ENCODE results near the gene SPTAN1. TPM values are rescaled to one million over a fixed set of nuclear protein-coding genes. Genes with fewer than 3 reads are reported as not detected.

Gene SPTAN1
- total RNA-seq, 1 donor from 2014 or later: 368 TPM

DNA sequence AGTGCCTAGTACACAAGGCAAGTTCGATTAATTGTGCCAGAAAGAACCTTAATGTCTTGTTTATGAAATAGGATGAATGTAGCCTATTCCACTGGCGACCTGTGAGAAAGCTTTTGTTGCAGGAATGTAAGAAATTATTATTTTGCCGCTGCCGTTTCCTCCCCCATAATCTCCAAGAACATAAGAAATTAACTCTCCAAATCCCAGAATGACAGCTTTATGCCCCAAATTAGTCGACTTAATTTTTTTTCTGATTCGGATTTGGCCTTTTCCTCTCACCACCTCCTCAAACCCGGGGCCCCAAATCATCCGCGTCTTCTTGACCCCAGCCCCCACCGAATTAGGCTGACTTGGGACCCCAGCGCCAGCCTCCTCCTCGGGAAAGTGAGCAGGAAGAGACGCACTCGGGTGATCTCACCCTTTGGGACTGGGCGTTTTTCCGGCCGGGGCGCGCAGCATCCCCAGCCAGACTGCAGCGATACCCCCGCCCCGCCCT lies 682 bp upstream of the SPTAN1 start:
- H3K36me3 ChIP-seq (ENCODE audit: control insufficient read depth in 3 of 3, insufficient read depth in 3 of 3, low read length in 3 of 3): no peaks in the 10 kb centered on the region
- H3K27me3 ChIP-seq (ENCODE audit: control insufficient read depth in 3 of 3, insufficient read depth in 3 of 3, low read length in 3 of 3): no peaks in the 10 kb centered on the region
- peaks cover 37 to 44% (median 44%) of the 10 kb centered on the region in 3 donors for H3K4me1 ChIP-seq (ENCODE audit: control insufficient read depth in 3 of 3, insufficient read depth in 3 of 3, low read length in 3 of 3)

DNA sequence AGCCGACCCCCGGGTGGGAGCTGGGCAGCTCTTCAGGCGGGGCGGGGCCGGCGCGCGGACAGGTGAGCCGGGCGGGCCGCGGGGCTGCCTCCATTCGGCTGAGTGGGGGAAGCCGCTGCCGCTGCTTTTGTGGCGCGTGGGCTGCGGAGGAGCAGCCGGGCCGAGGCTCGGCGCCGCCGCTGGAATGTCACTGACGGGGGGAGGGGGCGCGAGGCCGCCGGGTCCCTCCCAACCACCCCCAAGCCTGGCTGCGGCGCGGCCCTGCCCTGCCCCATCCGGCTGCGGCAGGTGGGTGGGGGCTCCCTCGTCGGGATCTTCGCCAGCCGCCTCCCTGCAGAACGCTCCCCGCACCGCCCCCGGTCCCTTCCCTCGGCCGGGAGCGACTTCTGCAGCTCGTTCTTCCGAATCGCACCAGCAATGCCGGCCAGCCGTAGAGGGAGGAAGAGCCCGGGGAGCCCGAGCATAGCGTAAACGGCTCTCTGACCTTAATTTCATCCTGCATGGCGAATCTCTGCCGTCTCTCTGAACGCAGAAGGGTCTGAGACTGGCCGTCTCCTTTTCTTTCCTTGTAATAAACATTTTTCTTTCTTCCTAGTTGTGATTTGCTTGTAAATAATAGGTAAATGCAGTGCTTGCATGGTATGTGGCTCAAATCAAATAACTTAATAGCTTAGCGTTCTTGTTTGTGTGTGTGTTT lies 505 bp downstream of the SPTAN1 start:
- peak overlapping the region; percentile 78 to 89 (median 82) for H3K9ac ChIP-seq (ENCODE audit: low read depth in 1 of 3, low read length in 3 of 3)
- H3K27ac ChIP-seq (ENCODE audit: low read depth, low read length): peak overlapping the region; percentile 78
- no peaks in the 10 kb centered on the region for H3K36me3 ChIP-seq (ENCODE audit: control insufficient read depth in 3 of 3, insufficient read depth in 3 of 3, low read length in 3 of 3)
- peaks cover 37 to 47% (median 44%) of the 10 kb centered on the region in 3 donors for H3K4me1 ChIP-seq (ENCODE audit: control insufficient read depth in 3 of 3, insufficient read depth in 3 of 3, low read length in 3 of 3)
- H3K27me3 ChIP-seq (ENCODE audit: control insufficient read depth in 3 of 3, insufficient read depth in 3 of 3, low read length in 3 of 3): no peaks in the 10 kb centered on the region
- no peaks in the 10 kb centered on the region for H3K9me3 ChIP-seq (ENCODE audit: control insufficient read depth in 3 of 3, low read length in 3 of 3)
- H3K4me3 ChIP-seq (ENCODE audit: low read length in 3 of 3): peak overlapping the region; percentile 83 to 93 (median 84)

More for the DNA sequence above, 682 bp upstream of the SPTAN1 start:
- Histone ChIP-seq H3K9me3 (ENCODE audit: control insufficient read depth in 3 of 3, low read length in 3 of 3) (no peaks in the 10 kb centered on the region), H3K27ac (ENCODE audit: low read depth, low read length) (peak overlapping the region; percentile 77), H3K9ac (ENCODE audit: low read depth in 1 of 3, low read length in 3 of 3) (peak overlapping the region; percentile 77 to 79 (median 78)), H3K4me3 (ENCODE audit: low read length in 3 of 3) (peak overlapping the region; percentile 52 to 83 (median 77))

DNA sequence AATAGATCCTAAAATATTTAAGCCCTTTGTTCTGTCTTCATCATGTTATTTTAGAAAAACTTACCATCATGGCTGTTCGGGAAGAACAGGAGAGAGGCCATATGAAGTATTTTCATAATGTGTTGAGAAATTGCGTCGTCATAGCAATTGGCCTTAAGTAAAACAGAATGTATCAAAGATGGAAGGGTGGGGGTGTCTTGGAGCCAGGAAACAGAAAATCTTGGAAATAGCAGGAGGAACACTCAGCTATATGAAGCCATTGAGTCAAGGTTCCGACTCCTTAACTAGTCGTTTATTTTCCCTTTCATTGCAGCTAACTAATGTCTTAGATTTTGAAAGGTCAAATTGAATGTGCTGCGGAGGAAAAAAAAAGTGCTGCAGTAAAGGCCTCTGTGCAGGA lies 1.3 kb downstream of the SPTAN1 start:
- Histone ChIP-seq H3K9ac (ENCODE audit: low read depth in 1 of 3, low read length in 3 of 3) (peak overlapping the region in 1 of 3 donors; percentile 78), H3K9me3 (ENCODE audit: control insufficient read depth in 3 of 3, low read length in 3 of 3) (no peaks in the 10 kb centered on the region), H3K4me1 (ENCODE audit: control insufficient read depth in 3 of 3, insufficient read depth in 3 of 3, low read length in 3 of 3) (peaks cover 44 to 53% (median 52%) of the 10 kb centered on the region in 3 donors), H3K4me3 (ENCODE audit: low read length in 3 of 3) (peak overlapping the region in 2 of 3 donors; percentile 8 to 93), H3K36me3 (ENCODE audit: control insufficient read depth in 3 of 3, insufficient read depth in 3 of 3, low read length in 3 of 3) (no peaks in the 10 kb centered on the region), H3K27me3 (ENCODE audit: control insufficient read depth in 3 of 3, insufficient read depth in 3 of 3, low read length in 3 of 3) (no peaks in the 10 kb centered on the region), H3K27ac (ENCODE audit: low read depth, low read length) (peak overlapping the region; percentile 78)

DNA sequence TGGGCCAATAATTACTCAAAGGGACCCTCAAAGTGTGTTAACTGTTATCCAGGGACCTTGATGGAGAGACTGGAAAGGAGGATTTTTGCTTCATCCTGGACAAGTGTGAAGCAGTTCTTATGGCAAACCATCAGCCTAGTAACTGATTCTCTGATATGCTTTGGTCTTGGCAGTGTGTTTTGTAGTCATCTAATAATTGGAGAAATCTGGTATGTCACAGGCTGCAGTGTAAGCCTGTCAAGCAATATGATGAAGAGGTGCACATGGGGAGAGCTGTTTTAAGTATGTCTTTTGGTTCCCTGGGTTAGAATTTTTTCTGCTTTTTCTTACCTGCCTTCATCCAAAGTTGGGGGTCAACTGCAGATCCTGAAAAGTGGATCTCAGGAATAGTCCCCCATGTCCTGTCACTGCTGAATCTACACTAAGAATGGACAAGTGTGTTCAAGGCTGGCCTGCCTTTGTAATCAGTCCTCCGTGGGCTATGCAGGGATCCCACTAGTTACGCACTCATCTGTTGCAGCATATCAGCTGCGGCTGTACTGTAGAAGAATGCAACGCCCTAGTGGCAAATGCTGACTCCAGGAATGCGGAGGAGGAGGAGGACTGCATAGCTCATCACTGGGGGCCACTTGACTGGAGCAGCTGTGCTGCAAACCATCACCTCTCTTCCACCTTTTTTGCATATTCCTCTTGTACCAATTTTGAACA lies 1.9 kb downstream of the SPTAN1 start:
- H3K36me3 ChIP-seq (ENCODE audit: control insufficient read depth in 3 of 3, insufficient read depth in 3 of 3, low read length in 3 of 3): no peaks in the 10 kb centered on the region
- H3K4me1 ChIP-seq (ENCODE audit: control insufficient read depth in 3 of 3, insufficient read depth in 3 of 3, low read length in 3 of 3): peaks cover 50 to 58% (median 58%) of the 10 kb centered on the region in 3 donors

DNA sequence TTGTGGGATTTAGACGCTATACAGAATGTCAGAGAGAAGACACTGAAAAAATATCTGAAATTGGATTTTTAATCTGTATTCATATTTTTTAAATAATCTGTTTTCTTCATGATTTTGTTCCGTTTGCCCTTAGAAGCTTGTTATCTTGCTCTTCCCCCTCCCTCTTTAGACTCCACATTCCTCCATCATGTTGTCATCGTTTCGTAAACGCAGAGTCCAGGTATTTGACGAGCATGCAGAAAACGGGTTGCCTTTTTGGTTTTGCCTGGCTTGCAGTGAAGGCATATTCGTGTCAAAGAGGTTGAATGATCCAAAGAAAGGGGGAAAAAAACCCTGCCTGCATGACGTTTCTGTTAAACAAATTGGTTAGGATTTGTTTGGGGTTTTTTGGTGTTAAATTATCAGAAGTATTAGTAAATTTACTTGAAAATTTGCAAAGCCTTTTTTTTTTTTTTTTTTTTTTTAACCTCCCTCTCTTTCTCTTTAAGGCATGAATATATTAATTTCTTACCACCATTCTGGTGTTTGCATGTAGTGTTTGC lies 2.9 kb downstream of the SPTAN1 start:
- no peaks in the 10 kb centered on the region for H3K27me3 ChIP-seq (ENCODE audit: control insufficient read depth in 3 of 3, insufficient read depth in 3 of 3, low read length in 3 of 3)
- H3K36me3 ChIP-seq (ENCODE audit: control insufficient read depth in 3 of 3, insufficient read depth in 3 of 3, low read length in 3 of 3): no peaks in the 10 kb centered on the region
- H3K9me3 ChIP-seq (ENCODE audit: control insufficient read depth in 3 of 3, low read length in 3 of 3): no peaks in the 10 kb centered on the region
- H3K27ac ChIP-seq (ENCODE audit: low read depth, low read length): no peak overlapping the region
- no peak overlapping the region for H3K9ac ChIP-seq (ENCODE audit: low read depth in 1 of 3, low read length in 3 of 3)
- peaks cover 48 to 56% (median 50%) of the 10 kb centered on the region in 3 donors for H3K4me1 ChIP-seq (ENCODE audit: control insufficient read depth in 3 of 3, insufficient read depth in 3 of 3, low read length in 3 of 3)
- H3K4me3 ChIP-seq (ENCODE audit: low read length in 3 of 3): peak overlapping the region in 1 of 3 donors; percentile 93

More for the DNA sequence above, 1.9 kb downstream of the SPTAN1 start:
- H3K27me3 ChIP-seq (ENCODE audit: control insufficient read depth in 3 of 3, insufficient read depth in 3 of 3, low read length in 3 of 3): no peaks in the 10 kb centered on the region
- peak overlapping the region; percentile 15 to 93 (median 28) for H3K4me3 ChIP-seq (ENCODE audit: low read length in 3 of 3)
- H3K27ac ChIP-seq (ENCODE audit: low read depth, low read length): no peak overlapping the region
- H3K9ac ChIP-seq (ENCODE audit: low read depth in 1 of 3, low read length in 3 of 3): peak overlapping the region in 2 of 3 donors; percentile 12 to 35
- no peaks in the 10 kb centered on the region for H3K9me3 ChIP-seq (ENCODE audit: control insufficient read depth in 3 of 3, low read length in 3 of 3)

DNA sequence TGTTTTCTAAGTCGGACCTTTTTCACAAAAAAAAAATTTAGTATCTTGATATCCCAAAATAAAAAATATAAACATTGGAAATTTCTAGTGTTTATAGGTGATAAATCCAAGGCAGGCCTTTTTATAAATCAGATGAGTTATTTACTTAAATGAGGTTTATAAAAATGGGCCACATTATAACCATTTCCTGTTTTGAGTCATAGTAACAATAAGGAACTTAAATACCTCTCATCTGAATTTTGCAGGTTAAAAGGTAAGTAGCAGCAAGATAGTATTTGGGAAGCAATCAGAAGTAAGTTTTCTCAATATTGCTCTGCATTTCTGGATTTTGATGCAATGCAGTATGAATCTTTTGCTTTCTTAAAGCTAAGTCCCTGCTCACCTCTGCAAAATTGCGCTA lies 3.9 kb downstream of the SPTAN1 start:
- Histone ChIP-seq H3K27ac (ENCODE audit: low read depth, low read length) (no peak overlapping the region), H3K36me3 (ENCODE audit: control insufficient read depth in 3 of 3, insufficient read depth in 3 of 3, low read length in 3 of 3) (no peaks in the 10 kb centered on the region), H3K9ac (ENCODE audit: low read depth in 1 of 3, low read length in 3 of 3) (no peak overlapping the region), H3K27me3 (ENCODE audit: control insufficient read depth in 3 of 3, insufficient read depth in 3 of 3, low read length in 3 of 3) (no peaks in the 10 kb centered on the region), H3K4me1 (ENCODE audit: control insufficient read depth in 3 of 3, insufficient read depth in 3 of 3, low read length in 3 of 3) (peaks cover 37 to 46% (median 40%) of the 10 kb centered on the region in 3 donors), H3K4me3 (ENCODE audit: low read length in 3 of 3) (no peak overlapping the region), H3K9me3 (ENCODE audit: control insufficient read depth in 3 of 3, low read length in 3 of 3) (no peaks in the 10 kb centered on the region)

DNA sequence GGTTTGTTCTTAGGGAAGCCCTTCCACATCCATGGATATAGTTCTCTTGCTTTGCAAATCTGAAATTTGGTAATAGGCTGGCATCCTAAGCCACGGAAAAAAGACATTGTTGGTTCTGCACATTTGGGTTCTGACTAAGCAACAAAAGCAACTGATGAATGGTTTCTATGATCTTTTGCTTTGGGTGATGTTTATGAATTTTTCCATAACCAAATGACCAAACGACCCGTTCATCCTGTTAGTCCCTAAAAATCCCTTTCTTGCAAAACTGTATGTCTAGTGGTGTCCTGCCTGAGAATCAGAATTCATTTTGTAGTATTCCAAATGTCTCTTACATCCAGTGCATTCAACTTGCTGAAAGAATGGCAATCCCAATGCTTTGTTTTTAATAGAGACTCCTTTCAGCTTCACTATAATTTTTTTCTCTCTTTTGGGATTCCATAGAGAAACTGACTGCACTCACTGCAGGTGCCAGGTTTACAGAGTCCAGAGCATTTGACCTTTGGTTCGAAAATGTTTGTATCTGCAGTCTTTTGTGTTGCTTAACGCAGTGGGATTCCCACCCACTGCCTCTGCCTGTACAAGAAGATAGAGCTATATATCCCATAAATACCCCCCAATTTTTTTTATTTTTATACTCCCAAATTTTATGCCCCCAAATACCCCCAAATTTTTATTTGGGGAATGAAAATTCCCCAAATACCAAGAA lies 4.7 kb downstream of the SPTAN1 start:
- no peaks in the 10 kb centered on the region for H3K27me3 ChIP-seq (ENCODE audit: control insufficient read depth in 3 of 3, insufficient read depth in 3 of 3, low read length in 3 of 3)
- H3K4me1 ChIP-seq (ENCODE audit: control insufficient read depth in 3 of 3, insufficient read depth in 3 of 3, low read length in 3 of 3): peaks cover 31 to 40% (median 32%) of the 10 kb centered on the region in 3 donors
- H3K27ac ChIP-seq (ENCODE audit: low read depth, low read length): no peak overlapping the region
- H3K36me3 ChIP-seq (ENCODE audit: control insufficient read depth in 3 of 3, insufficient read depth in 3 of 3, low read length in 3 of 3): peaks cover 0 to 1% (median 0%) of the 10 kb centered on the region in 3 donors
- H3K9me3 ChIP-seq (ENCODE audit: control insufficient read depth in 3 of 3, low read length in 3 of 3): no peaks in the 10 kb centered on the region
- H3K9ac ChIP-seq (ENCODE audit: low read depth in 1 of 3, low read length in 3 of 3): no peak overlapping the region
- H3K4me3 ChIP-seq (ENCODE audit: low read length in 3 of 3): no peak overlapping the region

DNA sequence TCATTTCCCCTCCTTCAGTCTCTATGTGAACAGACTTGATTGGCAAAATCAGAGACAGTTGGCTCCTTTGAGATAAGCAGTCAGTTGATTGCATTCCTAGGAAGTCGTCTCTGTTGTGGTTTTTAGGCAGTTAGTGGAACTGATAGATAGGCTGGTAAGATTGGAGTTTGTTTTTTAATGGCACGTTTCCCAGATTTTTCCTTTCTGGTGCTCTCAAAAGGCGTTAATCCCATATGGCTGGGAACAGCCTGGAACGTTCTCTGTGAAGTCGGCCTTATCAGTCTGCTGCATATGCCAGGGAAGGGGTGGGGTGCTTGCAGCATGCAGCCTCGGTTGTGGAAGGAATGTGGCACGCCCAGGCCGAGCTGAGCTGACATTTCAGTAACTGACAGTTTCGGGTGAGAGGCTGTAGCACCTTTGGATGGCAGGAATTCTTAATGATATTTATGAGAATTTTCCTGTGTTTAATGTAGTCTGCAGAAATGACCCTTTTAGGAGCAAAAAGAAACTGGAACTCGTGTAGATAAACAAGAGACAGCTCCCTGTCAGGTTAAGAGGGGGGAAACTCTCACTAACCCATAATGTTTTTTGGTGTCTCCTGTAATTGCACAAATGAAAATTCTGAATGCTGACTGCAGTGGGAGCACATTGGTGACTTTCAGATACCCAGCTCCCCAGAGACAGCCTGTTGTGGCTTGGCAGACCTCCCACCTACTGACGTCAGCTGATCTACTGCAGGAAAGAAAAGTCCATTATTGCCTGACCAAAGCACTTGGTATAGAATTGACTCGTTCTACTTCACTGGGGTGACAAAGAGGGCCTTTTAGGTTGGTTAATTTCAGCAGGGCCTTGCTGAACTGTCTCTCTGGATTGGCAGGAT lies 6.3 kb downstream of the SPTAN1 start:
- Histone ChIP-seq H3K4me1 (ENCODE audit: control insufficient read depth in 3 of 3, insufficient read depth in 3 of 3, low read length in 3 of 3) (peaks cover 25 to 35% (median 29%) of the 10 kb centered on the region in 3 donors), H3K27ac (ENCODE audit: low read depth, low read length) (peak overlapping the region; percentile 39), H3K27me3 (ENCODE audit: control insufficient read depth in 3 of 3, insufficient read depth in 3 of 3, low read length in 3 of 3) (no peaks in the 10 kb centered on the region), H3K36me3 (ENCODE audit: control insufficient read depth in 3 of 3, insufficient read depth in 3 of 3, low read length in 3 of 3) (peaks cover 0 to 5% (median 2%) of the 10 kb centered on the region in 3 donors), H3K9ac (ENCODE audit: low read depth in 1 of 3, low read length in 3 of 3) (peak overlapping the region in 2 of 3 donors; percentile 3 to 30), H3K4me3 (ENCODE audit: low read length in 3 of 3) (peak overlapping the region; percentile 16 to 41 (median 37)), H3K9me3 (ENCODE audit: control insufficient read depth in 3 of 3, low read length in 3 of 3) (no peaks in the 10 kb centered on the region)

DNA sequence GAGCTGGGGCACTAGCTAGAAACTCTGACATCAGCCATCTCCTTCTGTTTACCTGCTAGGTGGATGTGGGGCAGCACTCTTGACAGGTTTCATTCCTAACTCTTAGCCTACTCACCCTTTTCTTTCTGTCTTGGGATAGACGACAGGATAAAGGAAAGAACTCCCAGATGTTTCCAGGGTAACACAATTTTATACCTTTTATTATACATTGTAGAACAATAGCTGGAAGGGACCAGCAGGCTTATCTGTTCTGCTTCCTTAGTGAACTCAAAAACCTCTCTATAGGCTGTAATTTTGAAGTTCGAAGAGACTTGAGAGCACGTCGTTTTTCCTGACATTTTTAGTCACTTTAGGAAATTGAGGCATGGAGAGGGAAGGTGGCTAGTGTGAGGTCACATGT lies 13.2 kb downstream of the SPTAN1 start:
- H3K9me3 ChIP-seq (ENCODE audit: control insufficient read depth in 3 of 3, low read length in 3 of 3): no peaks in the 10 kb centered on the region
- H3K27ac ChIP-seq (ENCODE audit: low read depth, low read length): no peak overlapping the region
- no peak overlapping the region for H3K4me3 ChIP-seq (ENCODE audit: low read length in 3 of 3)
- H3K4me1 ChIP-seq (ENCODE audit: control insufficient read depth in 3 of 3, insufficient read depth in 3 of 3, low read length in 3 of 3): no peaks in the 10 kb centered on the region
- H3K36me3 ChIP-seq (ENCODE audit: control insufficient read depth in 3 of 3, insufficient read depth in 3 of 3, low read length in 3 of 3): peaks cover 16 to 26% (median 22%) of the 10 kb centered on the region in 3 donors
- H3K9ac ChIP-seq (ENCODE audit: low read depth in 1 of 3, low read length in 3 of 3): no peak overlapping the region
- H3K27me3 ChIP-seq (ENCODE audit: control insufficient read depth in 3 of 3, insufficient read depth in 3 of 3, low read length in 3 of 3): no peaks in the 10 kb centered on the region

Data from skeletal muscle tissue (tissue), 4 donors.